K562 (cell line): ENCODE results near the gene CCDC106.

Experiments
- MEF2A ChIP-seq: IDR thresholded peaks from 2 replicates; pipeline ENCODE4 v1.6.1; 2011; ENCODE audit warnings: low read depth, mild to moderate bottlenecking, low read length, moderate library complexity; ENCODE audit not compliant: control insufficient read depth
- SPI1 ChIP-seq: IDR thresholded peaks from 2 replicates; pipeline ENCODE4 v1.6.1; 2011; ENCODE audit warnings: low read depth, low read length, control low read depth, borderline replicate concordance

- TF ChIP-seq SPI1: no peak
- TF ChIP-seq MEF2A: no peak
These were observed 51.2 kb downstream of the CCDC106 start for GRCh38 chr19:55699221-55699620.
